K562 (cell line): Measurements from ENCODE around the gene CHCHD1. TPM values are rescaled to one million over a fixed set of nuclear protein-coding genes. Genes with fewer than 3 reads are reported as not detected.

Experiments used
- ATAC-seq: fragments of 200-7000 bp; cut with Tn5 transposase; 3 replicates; pipeline ENCODE4 v1.9.1; 2020; ENCODE audit warnings: moderate library complexity
- BruUV-seq: library from RNA; stranded (reverse); fragments of 400-500 nt; replicated peaks from 2 replicates; lab custom pipeline; 2021; lab: Mats Ljungman, UMichigan
- CTCF ChIA-PET: fragments of 300-600 bp; formaldehyde crosslinking; extraction: SDS; loops from one replicate; lab custom pipeline; 2021; ENCODE audit warnings: low intra/inter-chr PET ratio; lab: Yijun Ruan, JAX
- POLR2A ChIA-PET: fragments of 300-600, 350-650 bp; sonication (Branson Sonifier 250); formaldehyde crosslinking; extraction: SDS; loops from one replicate; lab custom pipeline; 2021; ENCODE audit warnings: antibody characterized with exemption, inconsistent platforms; lab: Yijun Ruan, JAX
- DNase-seq, 4 experiments: peaks; one replicate each; pipeline versions ENCODE4 v3.0.0 to v3.0.0-alpha.2; 2011 to 2018; ENCODE audit warnings: low spot score in 3 of 4, mixed read lengths in 3 of 4; ENCODE audit errors: extremely low read depth in 1 of 4
- FAIRE-seq: peaks from 2 replicates; lab custom pipeline; 2011; peaks lifted over from hg19 to GRCh38; lab: Jason Lieb, UNC
- H2AFZ ChIP-seq: 2 replicates; pipeline ENCODE4 v1.6.0; 2011; ENCODE audit warnings: low read depth, low read length, control low read depth, inconsistent platforms
- H3K27ac ChIP-seq: fragments of 200-600 bp; 3 replicates; pipeline ENCODE4 v1.8.0; 2011; ENCODE audit warnings: low read depth, mild to moderate bottlenecking, control low read depth, inconsistent platforms, low read length, moderate library complexity, mixed read lengths; ENCODE audit errors: extremely low read depth
- H3K27me3 ChIP-seq, 2 experiments: fragments of 300-600 bp in 1 of 2; 2 replicates in 1 of 2; 3 replicates in 1 of 2; pipeline versions ENCODE4 v1.6.0 to v1.8.0; 2011; ENCODE audit warnings: inconsistent platforms in 2 of 2, low read length in 2 of 2, mild to moderate bottlenecking in 1 of 2, mixed read lengths in 1 of 2, moderate library complexity in 1 of 2; ENCODE audit not compliant: control insufficient read depth in 2 of 2, insufficient read depth in 2 of 2
- H3K36me3 ChIP-seq: fragments of 300-600 bp; 3 replicates; pipeline ENCODE4 v1.8.0; 2011; ENCODE audit warnings: mild to moderate bottlenecking, low read length, inconsistent platforms; ENCODE audit not compliant: control insufficient read depth, insufficient read depth
- H3K4me1 ChIP-seq, 2 experiments: fragments of 200-600 bp in 1 of 2; replicated peaks in 1 of 2; 2 replicates in 1 of 2; 3 replicates in 1 of 2; pipeline versions ENCODE4 v1.5.1 to v1.8.0; 2011; ENCODE audit warnings: inconsistent platforms in 2 of 2, low read length in 2 of 2, mild to moderate bottlenecking in 1 of 2, mixed read lengths in 1 of 2, moderate library complexity in 1 of 2; ENCODE audit not compliant: control insufficient read depth in 2 of 2, insufficient read depth in 2 of 2
- H3K4me2 ChIP-seq: 2 replicates; pipeline ENCODE4 v1.6.1; 2011; ENCODE audit warnings: low read length, control low read depth, inconsistent platforms, mixed read lengths; ENCODE audit not compliant: insufficient read depth
- H3K4me3 ChIP-seq: fragments of 200-600 bp; sonication (generic), shearing (Covaris generic); 2 replicates; pipeline ENCODE4 v1.5.1; 2016; ENCODE audit warnings: control low read depth, inconsistent platforms
- H3K79me2 ChIP-seq: fragments of 200-600 bp; 3 replicates; pipeline ENCODE4 v1.8.0; 2011; ENCODE audit warnings: low read length, inconsistent platforms; ENCODE audit not compliant: control insufficient read depth, insufficient read depth
- H3K9ac ChIP-seq, 2 experiments: 2 replicates each; pipeline versions ENCODE4 v1.6.0 to v1.6.1; 2011; ENCODE audit warnings: low read depth in 2 of 2, low read length in 2 of 2, control low read depth in 1 of 2, inconsistent platforms in 1 of 2, mild to moderate bottlenecking in 1 of 2, mixed read lengths in 1 of 2; ENCODE audit not compliant: insufficient read depth in 1 of 2
- H3K9me1 ChIP-seq: one replicate; pipeline ENCODE4 v1.6.0; 2011; ENCODE audit warnings: inconsistent platforms, mild to moderate bottlenecking, low read length, moderate library complexity; ENCODE audit not compliant: control insufficient read depth, insufficient read depth
- H3K9me3 ChIP-seq: replicated peaks from 2 replicates; pipeline ENCODE4 v1.5.1; 2011; ENCODE audit warnings: low read depth, low read length, inconsistent platforms; ENCODE audit not compliant: control insufficient read depth, insufficient read depth
- H4K20me1 ChIP-seq: replicated peaks from 2 replicates; pipeline ENCODE4 v1.6.1; 2011; ENCODE audit warnings: low read length, inconsistent platforms, mixed read lengths; ENCODE audit not compliant: control insufficient read depth, insufficient read depth
- CHD4 ChIP-seq: fragments of 200-600 bp; sonication (generic); IDR thresholded peaks from 3 replicates; pipeline ENCODE4 v1.6.1; 2012; ENCODE audit warnings: low read depth, mild to moderate bottlenecking, mixed read lengths, low read length, inconsistent platforms; ENCODE audit not compliant: insufficient read depth, insufficient replicate concordance, poor library complexity, severe bottlenecking
- CREBBP ChIP-seq: IDR thresholded peaks from one replicate; pipeline ENCODE4 v1.6.1; 2012; ENCODE audit warnings: low read depth, mild to moderate bottlenecking, control low read depth, inconsistent platforms, low read length
- DACH1 ChIP-seq: fragments of 450-650 bp; IDR thresholded peaks from 2 replicates; pipeline ENCODE4 v1.6.1; 2018; ENCODE audit not compliant: partially characterized antibody
- EGR1 ChIP-seq: fragments of 450-650 bp; conservative IDR thresholded peaks from 2 replicates; pipeline ENCODE4 v1.6.1; 2017; ENCODE audit warnings: mild to moderate bottlenecking
- ETV5 ChIP-seq: sonication (generic); formaldehyde crosslinking; IDR thresholded peaks from 2 replicates; pipeline ENCODE4 v1.4.0; 2020; ENCODE audit warnings: low read depth, mild to moderate bottlenecking, missing genetic modification reagents
- HCFC1 ChIP-seq: IDR thresholded peaks from 2 replicates; pipeline ENCODE4 v1.6.1; 2012; ENCODE audit warnings: low read depth, low read length, improper control_type of control experiment
- NR2C2 ChIP-seq, 2 experiments: fragments of 200-800 bp in 1 of 2; sonication (Bioruptor generic) in 1 of 2; sonication (generic) in 1 of 2; formaldehyde crosslinking in 1 of 2; IDR thresholded peaks; 2 replicates each; pipeline versions ENCODE4 v1.6.1 to v1.8.0; 2016 to 2022; ENCODE audit warnings: mild to moderate bottlenecking in 1 of 2, missing compliant biosample characterization in 1 of 2, missing genetic modification characterization in 1 of 2, missing genetic modification reagents in 1 of 2
- ZNF75A ChIP-seq: fragments of 450-650 bp; formaldehyde crosslinking; IDR thresholded peaks from 2 replicates; pipeline ENCODE4 v1.4.0; 2020; ENCODE audit warnings: mild to moderate bottlenecking
- WGBS: fragments of 100-300 bp; shearing (Covaris generic); methylation state at CpG from one replicate; pipeline ENCODE4 v1.1.6; 2016; ENCODE audit warnings: low coverage, mixed read lengths; ENCODE audit not compliant: insufficient coverage; ENCODE audit errors: missing lambda C conversion rate; 5-methylcytosine and 5-hydroxymethylcytosine counted together
- in situ Hi-C: fragments of 300-500 bp; cut with MboI; formaldehyde crosslinking; loops from 4 replicates; pipeline ENCODE4 v1.15.0; 2018; ENCODE audit warnings: inconsistent platforms, mixed read lengths
- intact Hi-C: fragments of 100-400 bp; cut with micrococcal nuclease; formaldehyde crosslinking; loops from 2 replicates; pipeline ENCODE4 v1.14.2; 2022
- polyA plus RNA-seq, 8 experiments: library from polyadenylated mRNA; depleted of rRNA in 4 of 8; stranded (reverse) in 5 of 8; unstranded in 3 of 8; fragments of >200 nt; fragmentation: Nextera tagmentation in 2 of 8; fragmentation: Illumina TruSeq in 1 of 8; extraction: Ambion mirVana in 2 of 8; extraction: Trizol in 1 of 8; gene quantifications; 2 replicates each; pipeline versions ENCODE4 v1.2.1 to v1.2.3, GENCODE V29; 2011 to 2014; ENCODE audit warnings: inconsistent platforms in 1 of 8, missing spikeins in 1 of 8
- total RNA-seq, 7 experiments: library from RNA; depleted of rRNA in 6 of 7; stranded (reverse); fragments of >200 nt in 6 of 7; fragmentation: Illumina TruSeq in 2 of 7; extraction: Trizol in 2 of 7; gene quantifications; 2 replicates each; pipeline versions ENCODE4 v1.2.1 to v1.2.3, GENCODE V29; 2011 to 2021; ENCODE audit warnings: low replicate concordance in 1 of 7
- TF ChIP-seq, protein P1 (sequence below): sonication (generic); formaldehyde crosslinking; IDR thresholded peaks from 2 replicates; pipeline ENCODE4 v1.9.0; 2022; ENCODE audit warnings: mild to moderate bottlenecking, missing genetic modification reagents

The CHCHD1 gene
- total and polyA plus RNA-seq, 9 of the 15 experiments (the other 6 are each of a cell fraction or from before 2014, with no cell fraction given): 52.9 to 126 (median 83.4) TPM

- no peak for TF ChIP-seq ETV5 (CRISPR knock-in tag)
- no peak for TF ChIP-seq CHD4
- no peak for TF ChIP-seq ZNF75A
- TF ChIP-seq CREBBP: no peak
- no peak for TF ChIP-seq DACH1
- no peak for TF ChIP-seq NR2C2 (CRISPR knock-in tag; IDR thresholded peaks at IDR 0.05)
- TF ChIP-seq NR2C2 (tag; IDR thresholded peaks at IDR 0.05): no peak
- no peak for TF ChIP-seq HCFC1
Observed at GRCh38 chr10:73823391-73823790, 41.5 kb downstream of the CHCHD1 start (continued).

GRCh38 chr10:73824146-73824725, 42.4 kb downstream of the CHCHD1 start:
- intact Hi-C loops: no loop called here
- WGBS: 95% methylated on average over 14 of the region's 14 CpGs
- ChIA-PET POLR2A (interaction anchor here (0.9 kb wide), 2 partner anchors 45 to 54 kb away, joined by 4 to 5 read pairs; no protein-coding TSS in a partner anchor), CTCF (no interaction called here)
- FAIRE-seq (no peak), ATAC-seq (no peak), DNase-seq (no peak)
- peaks cover 5 to 22% of the 10 kb centered on the region in 2 experiments; a peak in 4 of 5 replicates for H3K4me1 ChIP-seq
- no peaks in the 10 kb centered on the region for H3K9me3 ChIP-seq
- H3K27me3 ChIP-seq: no peaks in the 10 kb centered on the region
- no peak overlapping the region for H3K27ac ChIP-seq
- in situ Hi-C loops: no loop called here
- H4K20me1 ChIP-seq: no peaks in the 10 kb centered on the region
- H3K9ac ChIP-seq: no peak overlapping the region
- no peaks in the 10 kb centered on the region for H3K79me2 ChIP-seq
- H3K4me2 ChIP-seq: no peak overlapping the region
- TF ChIP-seq, protein P1, sequence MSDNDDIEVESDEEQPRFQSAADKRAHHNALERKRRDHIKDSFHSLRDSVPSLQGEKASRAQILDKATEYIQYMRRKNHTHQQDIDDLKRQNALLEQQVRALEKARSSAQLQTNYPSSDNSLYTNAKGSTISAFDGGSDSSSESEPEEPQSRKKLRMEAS: 0 out of 2 replicates have a peak, but pooled peaks have one; percentile 25
- no peak for TF ChIP-seq EGR1
- no TSS peak for BruUV-seq
- H3K9me1 ChIP-seq: no peaks in the 10 kb centered on the region
- H3K36me3 ChIP-seq: peaks cover 37% of the 10 kb centered on the region; the same call in 2 of the 3 replicates
- H2AFZ ChIP-seq: no peak overlapping the region
- H3K4me3 ChIP-seq: no peak overlapping the region
